HepG2 (cell line): ENCODE results near the gene AAGAB. TPM values are rescaled to one million over a fixed set of nuclear protein-coding genes. Genes with fewer than 3 reads are reported as not detected.

Experiments used
- ATAC-seq: fragments of 200-7000 bp; cut with Tn5 transposase; 3 replicates; pipeline ENCODE4 v1.9.1; 2020; ENCODE audit warnings: mild to moderate bottlenecking, moderate library complexity
- BruUV-seq: library from RNA; stranded (reverse); fragments of 400-500 nt; replicated peaks from 2 replicates; lab custom pipeline; 2021; lab: Mats Ljungman, UMichigan
- CTCF ChIA-PET: fragments of 300-600 bp; formaldehyde crosslinking; extraction: SDS; loops from one replicate; lab custom pipeline; 2021; ENCODE audit warnings: low total read pairs, inconsistent platforms, low intra/inter-chr PET ratio; lab: Yijun Ruan, JAX
- POLR2A ChIA-PET: fragments of 350-600 bp; sonication (Branson Sonifier 250); formaldehyde crosslinking; loops from one replicate; lab custom pipeline; 2020; ENCODE audit warnings: antibody characterized with exemption, inconsistent platforms; lab: Yijun Ruan, JAX
- DNase-seq: peaks from one replicate; pipeline ENCODE4 v3.0.0-alpha.2; 2015; ENCODE audit warnings: low spot score
- FAIRE-seq: peaks from 3 replicates; lab custom pipeline; 2011; peaks lifted over from hg19 to GRCh38; lab: Jason Lieb, UNC
- H2AFZ ChIP-seq: one replicate; pipeline ENCODE4 v1.6.1; 2011; ENCODE audit warnings: low read length, inconsistent platforms
- H3K27ac ChIP-seq: fragments of 300-600 bp; 3 replicates; pipeline ENCODE4 v1.8.0; 2011; ENCODE audit warnings: mixed run types, mild to moderate bottlenecking, mixed read lengths, low read length, inconsistent platforms; ENCODE audit not compliant: insufficient read depth; ENCODE audit errors: extremely low read length
- H3K27me3 ChIP-seq, 2 experiments: fragments of 200-600 bp in 1 of 2; 2 replicates in 1 of 2; 3 replicates in 1 of 2; pipeline versions ENCODE4 v1.6.0 to v1.8.0; 2011; ENCODE audit warnings: low read length in 2 of 2, mild to moderate bottlenecking in 2 of 2, moderate library complexity in 2 of 2, inconsistent platforms in 1 of 2; ENCODE audit not compliant: insufficient read depth in 2 of 2, control insufficient read depth in 1 of 2
- H3K36me3 ChIP-seq, 2 experiments: fragments of 200-600 bp in 1 of 2; replicated peaks in 1 of 2; 2 replicates in 1 of 2; 3 replicates in 1 of 2; pipeline versions ENCODE4 v1.5.1 to v1.8.0; 2011; ENCODE audit warnings: low read length in 2 of 2, inconsistent platforms in 1 of 2; ENCODE audit not compliant: insufficient read depth in 2 of 2, control insufficient read depth in 1 of 2
- H3K4me1 ChIP-seq: 2 replicates; pipeline ENCODE4 v1.5.1; 2012; ENCODE audit warnings: low read length, inconsistent platforms; ENCODE audit not compliant: insufficient read depth
- H3K4me2 ChIP-seq: 2 replicates; pipeline ENCODE4 v1.6.0; 2011; ENCODE audit warnings: low read depth, low read length, inconsistent platforms
- H3K4me3 ChIP-seq, 3 experiments: fragments of 200-600 bp in 1 of 3; sonication (generic), shearing (Covaris generic) in 1 of 3; replicated peaks in 1 of 3; 2 replicates each; pipeline ENCODE4 v1.5.1; 2011 to 2016; ENCODE audit warnings: low read length in 3 of 3, inconsistent platforms in 2 of 3, low read depth in 2 of 3, mild to moderate bottlenecking in 2 of 3, control low read depth in 1 of 3, mixed read lengths in 1 of 3; ENCODE audit not compliant: insufficient read depth in 1 of 3
- H3K79me2 ChIP-seq: one replicate; pipeline ENCODE4 v1.6.1; 2011; ENCODE audit warnings: low read length, inconsistent platforms; ENCODE audit not compliant: insufficient read depth
- H3K9ac ChIP-seq: 2 replicates; pipeline ENCODE4 v1.6.0; 2011; ENCODE audit warnings: mild to moderate bottlenecking, low read depth, low read length, inconsistent platforms; ENCODE audit not compliant: insufficient read depth
- H3K9me3 ChIP-seq: 2 replicates; pipeline ENCODE4 v1.5.1; 2012; ENCODE audit warnings: mild to moderate bottlenecking, low read length
- H4K20me1 ChIP-seq: 2 replicates; pipeline ENCODE4 v1.6.0; 2011; ENCODE audit warnings: inconsistent platforms, mild to moderate bottlenecking, low read length, moderate library complexity; ENCODE audit not compliant: insufficient read depth
- MIER2 ChIP-seq: IDR thresholded peaks from 2 replicates; pipeline ENCODE4 v1.6.1; 2016; ENCODE audit warnings: missing biosample characterization, missing genetic modification reagents
- NRL ChIP-seq: sonication (generic); formaldehyde crosslinking; IDR thresholded peaks from 2 replicates; pipeline ENCODE4 v1.5.0; 2020; ENCODE audit warnings: missing genetic modification reagents, mild to moderate bottlenecking, moderate library complexity, borderline replicate concordance
- PAF1 ChIP-seq: IDR thresholded peaks from 2 replicates; pipeline ENCODE4 v1.6.1; 2016; ENCODE audit warnings: missing genetic modification reagents, missing compliant biosample characterization
- TAF1 ChIP-seq: sonication (generic); formaldehyde crosslinking; IDR thresholded peaks from 2 replicates; pipeline ENCODE4 v1.4.0; 2020; ENCODE audit warnings: missing genetic modification reagents
- ZNF317 ChIP-seq: sonication (generic); formaldehyde crosslinking; IDR thresholded peaks from 2 replicates; pipeline ENCODE4 v1.5.0; 2020; ENCODE audit warnings: mild to moderate bottlenecking, missing genetic modification reagents
- ZNF607 ChIP-seq: sonication (generic); formaldehyde crosslinking; IDR thresholded peaks from 2 replicates; pipeline ENCODE4 v1.5.1; 2020; ENCODE audit warnings: missing genetic modification reagents, mild to moderate bottlenecking, borderline replicate concordance
- ZSCAN30 ChIP-seq: sonication (generic); formaldehyde crosslinking; IDR thresholded peaks from 2 replicates; pipeline ENCODE4 v1.5.0; 2020; ENCODE audit warnings: mild to moderate bottlenecking, missing genetic modification reagents
- WGBS: methylation state at CpG from one replicate; pipeline ENCODE4 v1.1.6; 2017; ENCODE audit warnings: low lambda C conversion rate; 5-methylcytosine and 5-hydroxymethylcytosine counted together
- in situ Hi-C: cut with HindIII; loops from 2 replicates; pipeline ENCODE4 v1.10.0; 2017; ENCODE audit warnings: low pct_unique_long_range_greater_than_20kb; ENCODE audit not compliant: extremely low pct_ligation_motif_present
- intact Hi-C: fragments of 100-400 bp; cut with micrococcal nuclease; formaldehyde crosslinking; loops from one replicate; pipeline ENCODE4 v1.10.0; 2022; ENCODE audit not compliant: unreplicated experiment
- polyA plus RNA-seq, 8 experiments: library from polyadenylated mRNA; depleted of rRNA in 3 of 8; stranded (reverse) in 7 of 8; unstranded in 1 of 8; fragments of >200 nt; fragmentation: Illumina TruSeq in 4 of 8; extraction: Trizol in 4 of 8; gene quantifications; 2 replicates each; pipeline versions ENCODE4 v1.2.1 to v1.2.3, GENCODE V29; 2011 to 2016; ENCODE audit warnings: low read depth in 4 of 8, missing spikeins in 1 of 8, mixed read lengths in 1 of 8; ENCODE audit not compliant: insufficient read depth in 1 of 8
- total RNA-seq, 5 experiments: library from RNA; depleted of rRNA; stranded (reverse); fragments of >200 nt; fragmentation: Illumina TruSeq; extraction: Trizol; gene quantifications; 2 replicates each; pipeline ENCODE4 v1.2.3, GENCODE V29; 2016; ENCODE audit warnings: low read depth in 1 of 5
- TF ChIP-seq, protein P1 (sequence below): sonication (generic); formaldehyde crosslinking; IDR thresholded peaks from 2 replicates; pipeline ENCODE4 v1.8.0; 2022; ENCODE audit warnings: mild to moderate bottlenecking, missing genetic modification reagents
- TF ChIP-seq, protein P2 (sequence below): sonication (generic); formaldehyde crosslinking; IDR thresholded peaks from 2 replicates; pipeline ENCODE4 v1.4.0; 2020; ENCODE audit warnings: missing genetic modification reagents
- TF ChIP-seq, protein P3 (sequence below): sonication (generic); formaldehyde crosslinking; IDR thresholded peaks from 2 replicates; pipeline ENCODE4 v1.4.0; 2020; ENCODE audit warnings: mild to moderate bottlenecking, missing genetic modification reagents, borderline replicate concordance

Gene AAGAB
- total and polyA plus RNA-seq, 2 of the 13 experiments (the other 11 are each of a cell fraction or from before 2014, with no cell fraction given) = 8.0 to 34.9 TPM

DNA sequence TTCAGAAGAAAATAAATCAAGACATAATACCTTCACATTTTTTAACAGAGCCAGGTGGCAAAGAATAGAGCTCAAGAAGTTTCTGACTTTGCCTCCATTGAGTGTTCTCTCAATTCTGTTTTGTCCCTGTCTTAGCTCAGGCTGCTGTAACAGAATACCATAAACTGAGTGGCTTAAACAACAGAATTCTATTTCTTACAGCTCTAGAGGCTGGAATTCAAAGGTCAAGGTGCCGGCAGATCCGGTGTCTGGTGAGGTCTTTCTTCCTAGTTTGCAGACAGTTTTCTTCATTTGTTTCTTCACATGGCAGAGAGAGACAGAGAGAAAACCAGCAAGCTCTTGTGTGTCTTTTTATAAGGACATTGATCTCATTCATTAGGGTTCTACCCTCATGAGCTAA is 25.8 kb upstream of the AAGAB start:
- TF ChIP-seq, protein P1, sequence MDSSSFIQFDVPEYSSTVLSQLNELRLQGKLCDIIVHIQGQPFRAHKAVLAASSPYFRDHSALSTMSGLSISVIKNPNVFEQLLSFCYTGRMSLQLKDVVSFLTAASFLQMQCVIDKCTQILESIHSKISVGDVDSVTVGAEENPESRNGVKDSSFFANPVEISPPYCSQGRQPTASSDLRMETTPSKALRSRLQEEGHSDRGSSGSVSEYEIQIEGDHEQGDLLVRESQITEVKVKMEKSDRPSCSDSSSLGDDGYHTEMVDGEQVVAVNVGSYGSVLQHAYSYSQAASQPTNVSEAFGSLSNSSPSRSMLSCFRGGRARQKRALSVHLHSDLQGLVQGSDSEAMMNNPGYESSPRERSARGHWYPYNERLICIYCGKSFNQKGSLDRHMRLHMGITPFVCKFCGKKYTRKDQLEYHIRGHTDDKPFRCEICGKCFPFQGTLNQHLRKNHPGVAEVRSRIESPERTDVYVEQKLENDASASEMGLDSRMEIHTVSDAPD (CRISPR knock-in tag) = no peak
- TF ChIP-seq ZNF607 (no peak), MIER2 (CRISPR knock-in tag) (no peak), NRL (no peak), ZSCAN30 (no peak), TAF1 (CRISPR knock-in tag) (no peak), PAF1 (CRISPR knock-in tag) (no peak), ZNF317 (CRISPR knock-in tag) (no peak)
- TF ChIP-seq, protein P2, sequence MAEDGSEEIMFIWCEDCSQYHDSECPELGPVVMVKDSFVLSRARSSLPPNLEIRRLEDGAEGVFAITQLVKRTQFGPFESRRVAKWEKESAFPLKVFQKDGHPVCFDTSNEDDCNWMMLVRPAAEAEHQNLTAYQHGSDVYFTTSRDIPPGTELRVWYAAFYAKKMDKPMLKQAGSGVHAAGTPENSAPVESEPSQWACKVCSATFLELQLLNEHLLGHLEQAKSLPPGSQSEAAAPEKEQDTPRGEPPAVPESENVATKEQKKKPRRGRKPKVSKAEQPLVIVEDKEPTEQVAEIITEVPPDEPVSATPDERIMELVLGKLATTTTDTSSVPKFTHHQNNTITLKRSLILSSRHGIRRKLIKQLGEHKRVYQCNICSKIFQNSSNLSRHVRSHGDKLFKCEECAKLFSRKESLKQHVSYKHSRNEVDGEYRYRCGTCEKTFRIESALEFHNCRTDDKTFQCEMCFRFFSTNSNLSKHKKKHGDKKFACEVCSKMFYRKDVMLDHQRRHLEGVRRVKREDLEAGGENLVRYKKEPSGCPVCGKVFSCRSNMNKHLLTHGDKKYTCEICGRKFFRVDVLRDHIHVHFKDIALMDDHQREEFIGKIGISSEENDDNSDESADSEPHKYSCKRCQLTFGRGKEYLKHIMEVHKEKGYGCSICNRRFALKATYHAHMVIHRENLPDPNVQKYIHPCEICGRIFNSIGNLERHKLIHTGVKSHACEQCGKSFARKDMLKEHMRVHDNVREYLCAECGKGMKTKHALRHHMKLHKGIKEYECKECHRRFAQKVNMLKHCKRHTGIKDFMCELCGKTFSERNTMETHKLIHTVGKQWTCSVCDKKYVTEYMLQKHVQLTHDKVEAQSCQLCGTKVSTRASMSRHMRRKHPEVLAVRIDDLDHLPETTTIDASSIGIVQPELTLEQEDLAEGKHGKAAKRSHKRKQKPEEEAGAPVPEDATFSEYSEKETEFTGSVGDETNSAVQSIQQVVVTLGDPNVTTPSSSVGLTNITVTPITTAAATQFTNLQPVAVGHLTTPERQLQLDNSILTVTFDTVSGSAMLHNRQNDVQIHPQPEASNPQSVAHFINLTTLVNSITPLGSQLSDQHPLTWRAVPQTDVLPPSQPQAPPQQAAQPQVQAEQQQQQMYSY (CRISPR knock-in tag) = no peak
- TF ChIP-seq, protein P3, sequence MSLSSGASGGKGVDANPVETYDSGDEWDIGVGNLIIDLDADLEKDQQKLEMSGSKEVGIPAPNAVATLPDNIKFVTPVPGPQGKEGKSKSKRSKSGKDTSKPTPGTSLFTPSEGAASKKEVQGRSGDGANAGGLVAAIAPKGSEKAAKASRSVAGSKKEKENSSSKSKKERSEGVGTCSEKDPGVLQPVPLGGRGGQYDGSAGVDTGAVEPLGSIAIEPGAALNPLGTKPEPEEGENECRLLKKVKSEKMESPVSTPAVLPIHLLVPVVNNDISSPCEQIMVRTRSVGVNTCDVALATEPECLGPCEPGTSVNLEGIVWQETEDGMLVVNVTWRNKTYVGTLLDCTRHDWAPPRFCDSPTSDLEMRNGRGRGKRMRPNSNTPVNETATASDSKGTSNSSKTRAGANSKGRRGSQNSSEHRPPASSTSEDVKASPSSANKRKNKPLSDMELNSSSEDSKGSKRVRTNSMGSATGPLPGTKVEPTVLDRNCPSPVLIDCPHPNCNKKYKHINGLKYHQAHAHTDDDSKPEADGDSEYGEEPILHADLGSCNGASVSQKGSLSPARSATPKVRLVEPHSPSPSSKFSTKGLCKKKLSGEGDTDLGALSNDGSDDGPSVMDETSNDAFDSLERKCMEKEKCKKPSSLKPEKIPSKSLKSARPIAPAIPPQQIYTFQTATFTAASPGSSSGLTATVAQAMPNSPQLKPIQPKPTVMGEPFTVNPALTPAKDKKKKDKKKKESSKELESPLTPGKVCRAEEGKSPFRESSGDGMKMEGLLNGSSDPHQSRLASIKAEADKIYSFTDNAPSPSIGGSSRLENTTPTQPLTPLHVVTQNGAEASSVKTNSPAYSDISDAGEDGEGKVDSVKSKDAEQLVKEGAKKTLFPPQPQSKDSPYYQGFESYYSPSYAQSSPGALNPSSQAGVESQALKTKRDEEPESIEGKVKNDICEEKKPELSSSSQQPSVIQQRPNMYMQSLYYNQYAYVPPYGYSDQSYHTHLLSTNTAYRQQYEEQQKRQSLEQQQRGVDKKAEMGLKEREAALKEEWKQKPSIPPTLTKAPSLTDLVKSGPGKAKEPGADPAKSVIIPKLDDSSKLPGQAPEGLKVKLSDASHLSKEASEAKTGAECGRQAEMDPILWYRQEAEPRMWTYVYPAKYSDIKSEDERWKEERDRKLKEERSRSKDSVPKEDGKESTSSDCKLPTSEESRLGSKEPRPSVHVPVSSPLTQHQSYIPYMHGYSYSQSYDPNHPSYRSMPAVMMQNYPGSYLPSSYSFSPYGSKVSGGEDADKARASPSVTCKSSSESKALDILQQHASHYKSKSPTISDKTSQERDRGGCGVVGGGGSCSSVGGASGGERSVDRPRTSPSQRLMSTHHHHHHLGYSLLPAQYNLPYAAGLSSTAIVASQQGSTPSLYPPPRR = no peak
- no peak overlapping the region for H3K27ac ChIP-seq
- no peak overlapping the region for H3K9ac ChIP-seq
- H2AFZ ChIP-seq = no peak overlapping the region
- DNase-seq = no peak
- H3K4me2 ChIP-seq = no peak overlapping the region
- ChIA-PET POLR2A (no interaction called here), CTCF (no interaction called here)
- no peak overlapping the region for H3K4me3 ChIP-seq
- no peak for ATAC-seq
- FAIRE-seq = no peak
- intact Hi-C loops = no loop called here
- 0% methylated on average over 2 of the region's 2 CpGs for WGBS
- no peaks in the 10 kb centered on the region for H3K36me3 ChIP-seq
- H3K79me2 ChIP-seq = no peaks in the 10 kb centered on the region
- in situ Hi-C loops = no loop called here
- no peaks in the 10 kb centered on the region for H3K9me3 ChIP-seq
- H3K4me1 ChIP-seq = peaks cover 7% of the 10 kb centered on the region
- no peaks in the 10 kb centered on the region for H4K20me1 ChIP-seq
- no TSS peak for BruUV-seq
- no peaks in the 10 kb centered on the region for H3K27me3 ChIP-seq
